ENCODE results near the gene PCNX2.
A peak's percentile ranks its signal among the peaks of the same experiment; 100 is the strongest.

PCNX2 gene, protein sequence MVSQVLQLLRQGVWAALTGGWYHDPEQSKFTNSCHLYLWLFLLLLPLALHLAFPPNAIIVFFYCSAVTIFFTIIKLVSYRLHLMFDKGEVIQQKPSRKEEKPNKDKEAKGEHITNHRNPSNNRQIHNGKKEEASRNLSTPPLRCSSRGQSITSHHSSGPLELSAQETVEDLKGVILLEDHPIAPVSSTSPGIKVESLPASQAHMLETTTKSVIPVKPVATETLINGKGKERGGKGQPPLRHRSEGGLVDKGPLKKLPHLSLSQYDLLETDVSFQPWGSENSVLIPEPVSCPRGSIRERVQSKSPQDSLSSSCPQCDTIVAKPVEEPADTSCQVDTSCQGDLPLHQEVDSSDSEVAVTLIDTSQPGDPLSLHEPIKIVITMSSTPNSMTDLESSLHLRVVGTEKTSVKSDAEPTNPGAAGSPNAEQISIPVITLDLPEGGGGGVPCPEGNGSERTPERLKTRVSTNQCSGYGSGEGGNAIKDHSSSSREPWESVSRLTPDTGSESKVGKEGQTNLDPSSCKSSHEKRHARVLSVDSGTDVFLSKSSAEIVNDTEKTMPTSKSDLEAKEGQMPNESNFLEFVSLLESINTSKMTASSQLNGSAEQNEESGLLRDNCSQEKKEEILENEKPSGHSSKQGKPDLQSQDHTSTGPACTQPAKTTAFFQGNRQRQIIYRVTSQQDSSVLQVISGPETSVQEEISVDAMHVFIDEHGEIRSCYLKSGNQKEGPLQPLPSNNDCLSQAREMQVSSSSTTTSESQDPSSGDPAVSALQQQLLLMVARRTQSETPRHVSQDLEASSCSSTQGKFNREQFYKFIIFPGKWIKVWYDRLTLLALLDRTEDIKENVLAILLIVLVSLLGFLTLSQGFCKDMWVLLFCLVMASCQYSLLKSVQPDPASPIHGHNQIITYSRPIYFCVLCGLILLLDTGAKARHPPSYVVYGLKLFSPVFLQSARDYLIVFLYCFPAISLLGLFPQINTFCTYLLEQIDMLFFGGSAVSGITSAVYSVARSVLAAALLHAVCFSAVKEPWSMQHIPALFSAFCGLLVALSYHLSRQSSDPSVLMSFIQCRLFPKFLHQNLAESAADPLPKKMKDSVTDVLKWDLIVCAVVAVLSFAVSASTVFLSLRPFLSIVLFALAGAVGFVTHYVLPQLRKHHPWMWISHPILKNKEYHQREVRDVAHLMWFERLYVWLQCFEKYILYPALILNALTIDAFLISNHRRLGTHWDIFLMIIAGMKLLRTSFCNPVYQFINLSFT (N-terminal part only)

DNA sequence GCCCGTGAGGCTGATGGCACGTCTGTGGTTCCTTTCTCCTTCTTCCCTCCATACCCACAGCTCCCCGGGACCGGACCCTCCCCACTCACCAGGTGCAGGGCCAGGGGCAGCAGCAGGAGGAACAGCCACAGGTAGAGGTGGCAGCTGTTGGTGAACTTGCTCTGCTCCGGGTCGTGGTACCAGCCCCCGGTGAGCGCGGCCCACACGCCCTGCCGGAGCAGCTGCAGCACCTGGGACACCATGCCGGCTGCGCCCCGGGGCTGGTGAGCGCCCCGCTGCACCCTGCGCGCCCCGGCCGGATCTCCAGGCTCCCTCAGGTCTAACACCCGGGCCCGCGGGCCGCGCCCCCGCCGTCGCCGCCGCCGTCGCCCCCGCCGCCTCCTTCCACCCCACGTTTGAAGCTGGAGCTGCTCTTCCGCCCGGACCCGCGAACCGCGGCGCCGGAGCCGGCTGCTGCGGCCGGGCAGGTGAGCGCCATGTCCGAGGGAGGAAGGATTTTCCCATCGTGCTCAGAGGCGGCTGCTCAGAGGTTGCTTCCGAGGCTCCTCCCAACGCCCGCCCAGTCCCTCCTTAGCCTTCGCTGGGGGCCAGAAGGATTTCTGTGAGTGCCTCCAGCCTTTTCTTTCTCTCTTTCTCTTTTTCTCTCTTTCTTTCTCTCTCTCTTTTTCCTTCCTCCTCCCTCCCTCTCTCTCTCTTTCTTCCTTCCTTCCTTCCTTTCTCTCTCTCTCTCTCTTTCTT lies at the start of gene PCNX2:
PCNX2 (minus strand) TSS at position 489 of the 738 bp plus-strand sequence; CDS start at position 242, 247 bp downstream.
- Mint-ChIP-seq H3K27ac (peak within 1 kb of the TSS; percentile 86), H3K4me1 (ENCODE audit: low read depth) (peaks cover 28% of the 10 kb centered on the region), H3K4me3 (peak within 1 kb of the TSS; percentile 95), H3K36me3 (no peaks in the 10 kb centered on the region), H3K9me3 (ENCODE audit: low read depth) (no peaks in the 10 kb centered on the region), H3K27me3 (no peaks in the 10 kb centered on the region)

DNA sequence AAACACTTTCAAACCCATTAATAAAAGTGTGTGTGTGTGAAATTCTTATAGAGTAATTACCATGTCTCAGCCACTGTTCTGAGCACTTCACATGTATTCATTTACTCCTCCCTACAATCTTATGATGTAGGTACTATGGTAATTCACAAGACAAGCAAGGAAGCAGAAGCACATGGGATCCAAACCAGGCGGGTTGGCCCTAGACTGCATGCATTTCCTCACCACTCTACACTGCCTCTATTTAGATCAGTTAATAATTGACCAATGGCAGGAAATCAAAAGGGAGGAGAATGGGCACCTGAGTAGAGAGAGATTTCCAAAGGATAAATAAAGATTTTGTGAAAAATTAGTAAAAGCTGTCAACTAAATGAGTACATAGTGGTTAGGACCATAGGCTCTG lies 47.7 kb upstream of the PCNX2 start:
- H3K36me3 Mint-ChIP-seq, result no peaks in the 10 kb centered on the region
- no peaks in the 10 kb centered on the region for H3K4me1 Mint-ChIP-seq (ENCODE audit: low read depth)
- peaks cover 36% of the 10 kb centered on the region for H3K27me3 Mint-ChIP-seq
- no peak overlapping the region for H3K27ac Mint-ChIP-seq
- no peaks in the 10 kb centered on the region for H3K9me3 Mint-ChIP-seq (ENCODE audit: low read depth)
- no peak overlapping the region for H3K4me3 Mint-ChIP-seq

DNA sequence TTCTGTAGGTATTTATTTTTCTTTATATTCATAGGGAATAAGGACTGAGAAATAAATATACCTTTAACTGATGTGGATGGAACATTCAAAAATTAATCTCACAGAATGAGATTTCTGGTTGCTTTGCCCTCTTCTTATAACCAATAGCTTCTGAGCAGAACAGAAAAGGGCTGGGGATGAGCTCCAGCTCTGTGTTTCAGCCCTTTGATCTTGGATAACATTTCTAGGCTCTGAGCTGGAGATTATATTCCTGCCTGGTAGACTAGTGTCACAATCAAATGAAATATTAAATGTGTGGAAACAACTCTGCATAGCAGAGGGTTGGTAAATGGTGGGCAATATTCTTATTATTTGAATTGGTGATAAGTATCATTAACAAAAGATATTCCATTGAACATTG lies 46.6 kb upstream of the PCNX2 start:
- no peaks in the 10 kb centered on the region for H3K9me3 Mint-ChIP-seq (ENCODE audit: low read depth)
- no peaks in the 10 kb centered on the region for H3K36me3 Mint-ChIP-seq
- H3K27ac Mint-ChIP-seq, result no peak overlapping the region
- H3K27me3 Mint-ChIP-seq, result peaks cover 40% of the 10 kb centered on the region
- no peaks in the 10 kb centered on the region for H3K4me1 Mint-ChIP-seq (ENCODE audit: low read depth)
- H3K4me3 Mint-ChIP-seq, result no peak overlapping the region

DNA sequence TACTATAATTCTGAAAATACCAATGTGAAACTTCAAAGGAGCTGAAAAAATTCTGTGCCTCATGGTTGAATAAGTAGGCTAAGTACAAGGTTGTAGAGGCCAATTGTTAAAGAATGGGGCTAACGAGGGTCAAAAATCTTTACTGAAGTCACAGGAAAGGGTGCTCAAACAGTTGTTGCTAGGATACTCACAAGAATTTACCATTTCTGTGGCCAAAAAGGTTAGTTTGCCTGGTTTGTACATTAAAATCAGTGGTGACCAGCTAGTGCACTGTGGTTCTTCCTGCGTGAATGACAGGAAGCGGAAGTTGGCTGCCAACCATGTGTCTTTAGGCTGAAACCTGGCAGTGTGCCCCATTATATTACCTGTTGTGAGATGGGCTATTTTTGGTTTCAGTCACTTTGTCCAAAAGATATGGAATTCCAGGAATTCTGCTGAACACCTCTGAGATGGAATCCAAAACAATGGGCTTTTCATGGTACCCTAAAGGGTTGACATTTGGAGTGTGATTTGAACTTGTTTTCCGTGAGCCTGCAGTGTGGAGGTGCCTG lies 45.5 kb upstream of the PCNX2 start:
- Mint-ChIP-seq H3K4me3 (no peak overlapping the region), H3K27me3 (peaks cover 44% of the 10 kb centered on the region), H3K4me1 (ENCODE audit: low read depth) (no peaks in the 10 kb centered on the region), H3K27ac (no peak overlapping the region), H3K9me3 (ENCODE audit: low read depth) (no peaks in the 10 kb centered on the region), H3K36me3 (no peaks in the 10 kb centered on the region)

DNA sequence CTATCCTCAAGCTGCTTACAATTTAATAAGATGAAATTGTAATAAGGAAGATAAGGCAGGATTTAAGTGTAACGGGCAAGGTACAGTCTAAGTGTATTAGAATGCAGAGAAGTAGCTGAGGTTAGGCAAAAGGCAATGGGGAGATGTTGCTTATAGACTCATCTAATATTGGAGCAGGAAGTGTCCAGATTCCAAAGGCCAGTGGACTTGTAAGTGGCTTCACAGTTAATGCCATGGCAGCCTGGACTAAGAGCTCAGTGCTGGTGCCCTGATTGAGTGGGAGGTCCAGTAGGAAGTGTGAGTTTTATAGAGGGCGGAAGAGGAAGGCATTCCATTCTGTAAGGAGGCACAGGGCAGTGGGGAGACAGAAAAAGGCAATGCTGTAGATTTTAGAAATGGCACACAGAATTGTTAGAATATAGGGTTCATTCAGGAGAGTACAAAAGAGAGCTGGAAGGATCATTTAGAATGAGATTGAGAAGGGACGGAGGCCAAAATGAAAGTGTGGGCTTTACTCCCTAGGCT lies 44.6 kb upstream of the PCNX2 start:
- peaks cover 45% of the 10 kb centered on the region for H3K27me3 Mint-ChIP-seq
- H3K4me3 Mint-ChIP-seq, result no peak overlapping the region
- H3K4me1 Mint-ChIP-seq (ENCODE audit: low read depth), result no peaks in the 10 kb centered on the region
- H3K27ac Mint-ChIP-seq, result no peak overlapping the region
- no peaks in the 10 kb centered on the region for H3K9me3 Mint-ChIP-seq (ENCODE audit: low read depth)
- no peaks in the 10 kb centered on the region for H3K36me3 Mint-ChIP-seq

DNA sequence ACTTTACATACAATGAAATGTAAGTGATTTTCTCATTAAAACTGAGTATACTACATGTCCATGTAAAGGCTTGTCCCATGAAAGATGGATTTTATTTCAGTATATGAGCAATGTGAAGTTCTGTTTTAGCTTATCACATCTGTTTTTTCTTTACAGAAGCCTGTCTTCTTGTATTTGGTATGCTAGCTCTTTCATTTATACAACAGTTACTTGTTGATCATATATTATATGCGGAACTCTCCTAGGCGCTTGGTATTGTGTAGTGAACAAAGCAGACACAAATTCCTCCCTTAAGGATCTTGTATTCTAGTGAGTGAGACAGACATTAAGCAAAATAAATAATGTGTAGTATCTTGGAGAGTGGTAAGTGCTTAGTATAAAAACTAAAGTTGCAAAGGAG lies 42.6 kb upstream of the PCNX2 start:
- H3K27me3 Mint-ChIP-seq, result peaks cover 46% of the 10 kb centered on the region
- H3K9me3 Mint-ChIP-seq (ENCODE audit: low read depth), result no peaks in the 10 kb centered on the region
- H3K4me3 Mint-ChIP-seq, result no peak overlapping the region
- H3K27ac Mint-ChIP-seq, result no peak overlapping the region
- no peaks in the 10 kb centered on the region for H3K4me1 Mint-ChIP-seq (ENCODE audit: low read depth)
- H3K36me3 Mint-ChIP-seq, result no peaks in the 10 kb centered on the region

DNA sequence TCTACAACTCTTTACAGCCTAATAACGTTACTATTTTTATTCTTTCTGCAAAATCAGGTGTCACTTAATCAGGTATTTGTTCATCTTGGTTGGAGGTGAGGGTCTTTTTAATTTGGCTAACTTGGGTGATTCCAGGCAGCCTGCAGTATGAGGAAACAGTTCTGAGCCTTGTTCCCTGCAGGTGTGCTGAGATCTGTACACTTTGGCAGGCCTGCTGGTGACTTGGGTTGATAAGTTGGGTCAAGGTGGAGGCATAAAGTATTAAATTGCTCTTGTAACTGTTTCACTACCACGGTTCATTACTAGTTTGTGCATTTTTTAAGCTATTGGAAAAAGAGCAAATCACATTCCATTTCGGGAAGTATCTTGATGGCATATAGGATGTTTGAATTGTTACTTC lies 42.0 kb upstream of the PCNX2 start:
- no peaks in the 10 kb centered on the region for H3K4me1 Mint-ChIP-seq (ENCODE audit: low read depth)
- peaks cover under 1% of the 10 kb centered on the region for H3K36me3 Mint-ChIP-seq
- no peak overlapping the region for H3K4me3 Mint-ChIP-seq
- no peaks in the 10 kb centered on the region for H3K9me3 Mint-ChIP-seq (ENCODE audit: low read depth)
- peaks cover 42% of the 10 kb centered on the region for H3K27me3 Mint-ChIP-seq
- H3K27ac Mint-ChIP-seq, result no peak overlapping the region

DNA sequence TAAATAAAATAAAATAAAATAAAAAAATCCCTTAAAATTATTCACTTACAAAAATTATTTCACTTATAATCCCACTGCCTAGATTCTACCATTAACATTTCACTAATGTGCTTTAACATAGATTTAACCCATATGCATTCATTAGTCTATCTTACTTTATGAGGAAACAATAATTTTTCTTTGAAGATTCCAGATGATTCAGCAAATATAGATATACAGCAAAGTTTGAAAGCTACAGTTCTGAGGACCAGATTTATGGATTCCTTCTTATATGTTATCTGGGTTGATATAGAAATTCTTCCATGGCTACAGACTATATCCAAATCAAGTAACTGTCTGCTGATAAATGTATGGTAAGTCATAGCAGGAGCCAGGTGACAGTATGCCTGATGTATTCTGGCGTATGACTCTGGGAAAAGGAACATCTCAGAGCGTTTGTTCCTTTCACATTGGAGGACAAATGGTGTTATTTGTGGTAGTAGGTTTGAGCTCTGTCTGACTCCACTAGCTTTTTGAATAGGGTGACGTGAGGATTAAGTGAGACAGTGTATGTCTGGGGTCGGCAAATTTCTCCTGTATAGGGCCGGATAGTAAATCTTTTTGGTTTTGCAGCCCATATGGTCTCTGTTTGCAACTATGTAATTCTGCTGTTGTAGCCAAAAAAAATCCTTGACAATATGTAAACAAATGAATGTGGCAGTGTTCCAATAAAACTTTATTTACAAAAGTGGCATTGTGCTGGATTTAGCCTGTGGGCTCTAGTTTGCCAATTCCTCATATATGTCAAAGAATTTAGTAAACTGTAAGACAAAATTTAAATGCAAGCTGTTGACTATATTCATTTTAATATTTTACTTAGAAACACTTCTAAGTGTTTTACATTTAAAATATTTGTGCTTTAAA lies 41.3 kb upstream of the PCNX2 start:
- no peak overlapping the region for H3K27ac Mint-ChIP-seq
- peaks cover 2% of the 10 kb centered on the region for H3K36me3 Mint-ChIP-seq
- H3K4me3 Mint-ChIP-seq, result no peak overlapping the region
- H3K9me3 Mint-ChIP-seq (ENCODE audit: low read depth), result no peaks in the 10 kb centered on the region
- no peaks in the 10 kb centered on the region for H3K4me1 Mint-ChIP-seq (ENCODE audit: low read depth)
- H3K27me3 Mint-ChIP-seq, result peaks cover 44% of the 10 kb centered on the region

DNA sequence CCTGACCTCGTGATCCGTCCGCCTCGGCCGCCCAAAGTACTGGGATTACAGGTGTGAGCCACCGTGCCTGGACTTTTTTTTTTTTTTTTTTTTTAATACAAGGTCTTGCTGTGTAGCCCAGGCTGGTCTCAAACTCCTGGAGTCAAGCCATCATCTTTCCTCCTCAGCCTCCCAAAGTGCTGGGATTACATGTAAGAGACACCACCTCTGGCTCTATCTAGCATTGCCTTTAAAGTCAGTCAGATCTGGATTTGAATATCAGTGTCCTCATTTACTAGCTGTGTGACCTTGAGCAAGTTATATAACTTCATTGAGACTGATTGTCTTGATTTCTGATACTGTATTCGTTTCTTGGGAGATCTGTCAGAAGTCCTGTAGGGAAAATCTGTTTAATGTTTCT lies 38.6 kb upstream of the PCNX2 start:
- H3K4me3 Mint-ChIP-seq, result no peak overlapping the region
- H3K27me3 Mint-ChIP-seq, result peaks cover 41% of the 10 kb centered on the region
- no peaks in the 10 kb centered on the region for H3K9me3 Mint-ChIP-seq (ENCODE audit: low read depth)
- peaks cover 2% of the 10 kb centered on the region for H3K36me3 Mint-ChIP-seq
- no peak overlapping the region for H3K27ac Mint-ChIP-seq
- peaks cover 1% of the 10 kb centered on the region for H3K4me1 Mint-ChIP-seq (ENCODE audit: low read depth)

DNA sequence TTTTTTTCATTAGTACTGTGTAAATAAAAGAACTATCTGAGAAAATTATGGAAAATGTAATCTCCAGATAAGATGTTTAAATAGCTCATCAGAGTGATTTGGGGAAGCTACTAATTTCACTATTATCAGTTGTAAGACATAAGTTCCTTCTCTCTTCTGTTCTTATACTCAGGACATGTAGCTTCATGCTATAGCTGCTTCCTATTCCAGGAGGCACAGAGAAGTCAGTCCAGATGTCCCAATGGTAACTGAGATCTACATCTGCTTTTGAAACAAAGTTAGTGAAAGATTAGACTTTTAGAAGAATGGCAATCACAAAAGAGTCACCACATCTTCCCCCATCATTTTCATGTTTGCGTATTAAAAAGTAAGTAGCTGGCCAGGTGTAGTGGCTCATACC lies 37.6 kb upstream of the PCNX2 start:
- Mint-ChIP-seq H3K36me3 (peaks cover 2% of the 10 kb centered on the region), H3K9me3 (ENCODE audit: low read depth) (no peaks in the 10 kb centered on the region), H3K27me3 (peaks cover 34% of the 10 kb centered on the region), H3K4me3 (no peak overlapping the region), H3K27ac (no peak overlapping the region), H3K4me1 (ENCODE audit: low read depth) (peaks cover 3% of the 10 kb centered on the region)

DNA sequence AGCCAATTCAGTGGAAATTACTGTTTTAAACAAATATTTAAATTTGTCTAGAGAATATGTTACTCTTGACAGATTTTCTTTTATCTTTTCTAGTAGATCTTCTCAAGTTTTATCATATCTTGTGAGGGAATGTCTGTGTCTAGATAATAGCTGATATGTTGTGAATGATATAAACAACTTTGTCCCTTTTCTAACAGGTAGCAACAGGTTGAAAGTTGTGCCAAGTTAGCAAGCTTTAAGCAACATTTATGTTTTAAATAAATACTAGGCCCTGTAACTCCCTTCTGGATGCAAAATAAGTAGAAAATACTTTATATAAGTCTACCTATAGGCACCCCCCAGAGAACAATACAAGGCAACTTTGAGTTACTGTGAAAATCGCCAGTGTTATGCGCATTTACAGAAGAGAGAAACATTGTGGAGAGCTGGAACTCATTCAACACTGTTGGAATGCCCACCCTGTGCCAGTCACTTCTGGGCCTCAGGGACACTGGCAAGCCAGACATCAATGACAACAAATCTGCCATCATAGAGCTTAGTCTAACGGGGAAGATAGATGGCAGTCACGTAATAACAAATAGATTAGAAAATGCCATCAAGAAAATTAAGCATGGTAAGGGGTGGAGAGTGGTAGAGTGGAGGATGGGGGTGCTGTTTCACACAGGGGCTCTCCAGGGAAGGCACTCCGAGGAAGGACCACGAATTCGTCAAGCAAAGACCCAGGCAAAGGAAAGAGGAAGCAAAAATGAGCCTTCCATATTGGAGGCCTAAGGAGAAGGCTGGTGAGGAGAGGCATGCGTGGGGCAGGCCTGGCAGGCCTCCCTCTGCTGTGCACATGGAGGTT lies 36.4 kb upstream of the PCNX2 start:
- Mint-ChIP-seq H3K36me3 (peaks cover 2% of the 10 kb centered on the region), H3K9me3 (ENCODE audit: low read depth) (no peaks in the 10 kb centered on the region), H3K4me1 (ENCODE audit: low read depth) (peaks cover 4% of the 10 kb centered on the region), H3K27ac (no peak overlapping the region), H3K4me3 (no peak overlapping the region), H3K27me3 (peaks cover 27% of the 10 kb centered on the region)

DNA sequence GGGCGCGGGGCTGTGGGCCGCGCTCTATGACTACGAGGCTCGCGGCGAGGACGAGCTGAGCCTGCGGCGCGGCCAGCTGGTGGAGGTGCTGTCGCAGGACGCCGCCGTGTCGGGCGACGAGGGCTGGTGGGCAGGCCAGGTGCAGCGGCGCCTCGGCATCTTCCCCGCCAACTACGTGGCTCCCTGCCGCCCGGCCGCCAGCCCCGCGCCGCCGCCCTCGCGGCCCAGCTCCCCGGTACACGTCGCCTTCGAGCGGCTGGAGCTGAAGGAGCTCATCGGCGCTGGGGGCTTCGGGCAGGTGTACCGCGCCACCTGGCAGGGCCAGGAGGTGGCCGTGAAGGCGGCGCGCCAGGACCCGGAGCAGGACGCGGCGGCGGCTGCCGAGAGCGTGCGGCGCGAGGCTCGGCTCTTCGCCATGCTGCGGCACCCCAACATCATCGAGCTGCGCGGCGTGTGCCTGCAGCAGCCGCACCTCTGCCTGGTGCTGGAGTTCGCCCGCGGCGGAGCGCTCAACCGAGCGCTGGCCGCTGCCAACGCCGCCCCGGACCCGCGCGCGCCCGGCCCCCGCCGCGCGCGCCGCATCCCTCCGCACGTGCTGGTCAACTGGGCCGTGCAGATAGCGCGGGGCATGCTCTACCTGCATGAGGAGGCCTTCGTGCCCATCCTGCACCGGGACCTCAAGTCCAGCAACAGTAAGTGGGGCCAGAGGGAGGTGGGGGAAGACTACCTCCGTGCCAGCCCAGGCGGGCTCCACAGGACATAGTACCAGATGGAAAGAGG lies 32.8 kb upstream of the PCNX2 start:
- H3K36me3 Mint-ChIP-seq, result peaks cover 2% of the 10 kb centered on the region
- peak overlapping the region; percentile 76 for H3K4me3 Mint-ChIP-seq
- H3K27me3 Mint-ChIP-seq, result peaks cover 17% of the 10 kb centered on the region
- no peak overlapping the region for H3K27ac Mint-ChIP-seq
- no peaks in the 10 kb centered on the region for H3K9me3 Mint-ChIP-seq (ENCODE audit: low read depth)
- peaks cover 7% of the 10 kb centered on the region for H3K4me1 Mint-ChIP-seq (ENCODE audit: low read depth)

Measured in activated naive CD8-positive, alpha-beta T cell (primary cell).